GM21390 (cell line): Measurements from ENCODE around the gene ARV1.
A peak's percentile ranks its signal among the peaks of the same experiment; 100 is the strongest.
"Not testable (repeated sequence)": the region's sequence is repeated elsewhere in the genome, so short reads cannot be mapped to it uniquely, and the experiment has no call there.

ENCODE experiments used
- ATAC-seq: cut with Tn5 transposase; IDR thresholded peaks from one replicate; pipeline ENCODE4 v1.9.1; 2021; ENCODE audit not compliant: unreplicated experiment

The ARV1 gene

GRCh38 chr1:231016966-231017365, 38.1 kb downstream of the ARV1 start:
- no peak for ATAC-seq

DNA sequence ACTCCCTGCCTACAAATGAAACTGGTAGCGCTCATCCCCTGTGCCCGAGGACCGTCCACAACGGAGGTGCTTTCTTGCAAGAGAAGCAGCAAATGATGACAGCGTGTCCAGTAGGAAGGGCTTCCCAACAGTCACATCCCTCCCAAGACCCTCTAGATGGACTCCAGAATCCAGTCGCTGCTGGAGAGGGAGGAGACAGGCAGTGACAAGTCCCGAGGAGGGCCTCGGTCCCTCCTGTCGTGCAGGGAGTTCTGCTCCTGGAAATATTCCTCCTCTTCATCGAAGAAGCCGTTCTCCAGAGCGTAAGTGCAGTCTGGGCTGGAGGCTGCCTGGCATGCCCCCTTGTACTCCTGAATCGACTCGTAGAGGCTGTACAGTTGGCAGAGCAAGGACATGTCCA, 40.8 kb downstream of the ARV1 start:
- no peak for ATAC-seq

- ATAC-seq = no peak
Measured at GRCh38 chr1:231020139-231020601, 41.3 kb downstream of the ARV1 start.

DNA sequence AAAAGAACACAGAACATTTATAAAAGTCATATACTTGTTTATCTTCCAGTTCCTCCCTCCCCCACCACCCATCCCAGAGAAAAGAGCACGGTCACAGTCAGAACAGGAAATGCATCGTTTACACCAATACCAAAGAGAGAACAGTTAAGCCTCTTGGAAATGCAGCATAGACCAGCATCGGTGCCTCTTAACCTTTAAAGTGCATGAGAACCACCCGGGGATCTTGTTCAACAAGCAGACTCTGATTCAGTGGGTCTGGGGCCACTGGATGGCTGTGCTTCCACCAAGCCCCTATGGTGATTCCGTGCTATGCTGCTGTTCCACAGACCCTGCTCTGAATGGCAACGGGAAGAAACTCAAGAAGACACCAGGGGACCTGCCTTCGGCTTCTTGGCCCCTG, 41.9 kb downstream of the ARV1 start:
- no peak for ATAC-seq

GRCh38 chr1:231021540-231022031, 42.7 kb downstream of the ARV1 start:
- no peak for ATAC-seq

GRCh38 chr1:231022543-231022942, 43.6 kb downstream of the ARV1 start:
- ATAC-seq = not testable (repeated sequence)

DNA sequence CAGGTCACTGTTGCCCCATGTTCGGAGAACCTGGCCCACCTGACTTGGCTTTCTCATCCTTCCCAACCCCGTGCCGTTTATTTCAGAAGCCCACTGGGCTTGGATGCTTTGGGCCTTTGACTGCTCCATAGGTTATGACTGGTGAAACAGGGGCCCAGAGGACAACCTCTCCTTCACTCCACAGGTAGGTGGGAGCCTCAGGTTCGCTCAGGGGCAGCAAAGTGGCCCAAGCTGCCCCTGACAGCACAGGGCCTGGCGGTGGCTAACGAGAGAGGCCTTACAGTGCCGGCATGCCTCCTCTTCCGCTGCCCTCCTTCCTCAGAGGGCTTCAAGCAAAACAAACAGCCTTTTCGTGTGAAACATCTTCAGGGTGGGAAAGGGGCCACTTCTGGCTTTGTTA, 44.3 kb downstream of the ARV1 start:
- no peak for ATAC-seq

DNA sequence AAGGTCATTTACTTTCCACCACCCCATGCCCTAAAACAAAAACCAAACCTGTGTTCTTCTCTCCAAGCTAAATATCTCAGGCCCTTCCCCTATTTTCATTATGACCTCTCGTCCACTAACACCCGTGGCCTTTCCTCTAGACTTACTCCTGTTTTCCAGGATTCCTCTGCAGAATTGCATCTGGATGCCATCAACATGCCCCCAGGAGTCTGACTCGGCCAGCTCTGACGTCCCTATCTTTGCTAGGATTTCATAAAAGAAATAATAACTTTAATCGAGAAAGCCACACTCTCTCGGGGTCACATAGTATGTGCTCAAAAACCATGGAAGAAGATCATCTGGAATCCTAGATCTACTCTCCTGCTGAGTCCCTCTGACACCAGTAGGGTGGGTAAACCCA, 47.7 kb downstream of the ARV1 start:
- ATAC-seq = no peak

- ATAC-seq = no peak
Measured at GRCh38 chr1:231027136-231027925, 48.4 kb downstream of the ARV1 start.

DNA sequence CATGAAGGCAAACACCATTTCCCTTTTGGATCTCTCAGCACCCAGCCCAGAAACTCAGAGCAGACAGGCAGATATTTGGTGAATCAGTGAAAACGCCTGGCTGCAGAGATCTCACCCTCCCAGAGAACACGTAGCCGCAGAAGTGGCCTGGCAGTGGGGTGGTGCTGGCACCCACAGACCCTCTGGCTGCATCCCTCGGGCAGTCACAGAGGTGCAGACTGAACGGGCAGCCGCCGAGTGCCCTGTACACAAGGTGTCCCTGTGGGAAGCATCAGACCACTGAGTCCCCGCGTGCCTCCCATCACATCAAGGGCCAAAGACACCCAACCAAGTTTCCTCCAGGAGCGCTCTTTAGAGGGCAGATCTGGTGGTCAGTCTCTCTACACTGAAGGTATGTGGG, 49.1 kb downstream of the ARV1 start:
- ATAC-seq = no peak

GRCh38 chr1:231028682-231029081, 49.8 kb downstream of the ARV1 start:
- ATAC-seq = no peak

DNA sequence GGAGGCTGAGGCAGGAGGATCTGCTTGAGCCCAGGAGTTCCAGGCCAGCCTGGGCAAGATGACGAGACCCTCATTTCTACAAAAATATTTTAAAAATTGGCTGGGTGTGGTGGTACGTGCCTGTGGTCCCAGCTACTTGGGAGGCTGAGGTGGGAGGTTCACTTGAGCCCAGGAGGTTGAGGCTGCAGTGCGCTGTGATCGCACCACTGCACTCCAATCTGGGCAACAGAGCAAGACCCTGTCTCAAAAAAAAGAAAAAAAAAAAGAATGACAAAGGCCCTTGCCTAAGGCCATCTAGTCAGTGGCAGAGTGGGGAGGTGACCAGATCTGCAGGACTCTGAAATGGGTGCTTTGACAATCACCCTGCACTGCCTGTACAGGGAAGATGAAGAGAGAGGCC, 50.4 kb downstream of the ARV1 start:
- not testable (repeated sequence) for ATAC-seq

DNA sequence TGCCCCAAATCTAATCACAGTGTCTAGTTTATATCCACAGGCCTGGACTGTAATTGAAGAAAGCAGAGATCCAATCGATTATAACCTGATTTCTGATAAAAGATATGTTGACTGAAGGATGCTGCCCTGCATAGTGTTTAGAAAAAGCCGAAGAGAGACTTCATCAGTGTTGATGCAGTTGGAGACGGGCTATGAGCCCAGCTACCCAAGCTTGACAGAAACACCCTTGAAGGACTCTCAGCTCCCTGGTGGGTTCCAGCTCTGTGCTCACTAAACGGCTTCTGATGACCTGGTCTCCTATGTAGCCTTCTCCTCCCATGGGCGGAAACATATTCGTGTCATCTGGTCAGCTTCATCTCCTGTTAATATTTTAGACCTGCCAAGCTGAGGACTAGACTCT, 50.9 kb downstream of the ARV1 start:
- ATAC-seq = no peak

- no peak for ATAC-seq
Measured at GRCh38 chr1:231032963-231033362, 54.1 kb downstream of the ARV1 start.

GRCh38 chr1:231035799-231036198, 56.9 kb downstream of the ARV1 start:
- no peak for ATAC-seq

- ATAC-seq = no peak
Measured at GRCh38 chr1:231036416-231036815, 57.5 kb downstream of the ARV1 start.

GRCh38 chr1:231037585-231038517, 59.0 kb downstream of the ARV1 start:
- ATAC-seq = no peak

DNA sequence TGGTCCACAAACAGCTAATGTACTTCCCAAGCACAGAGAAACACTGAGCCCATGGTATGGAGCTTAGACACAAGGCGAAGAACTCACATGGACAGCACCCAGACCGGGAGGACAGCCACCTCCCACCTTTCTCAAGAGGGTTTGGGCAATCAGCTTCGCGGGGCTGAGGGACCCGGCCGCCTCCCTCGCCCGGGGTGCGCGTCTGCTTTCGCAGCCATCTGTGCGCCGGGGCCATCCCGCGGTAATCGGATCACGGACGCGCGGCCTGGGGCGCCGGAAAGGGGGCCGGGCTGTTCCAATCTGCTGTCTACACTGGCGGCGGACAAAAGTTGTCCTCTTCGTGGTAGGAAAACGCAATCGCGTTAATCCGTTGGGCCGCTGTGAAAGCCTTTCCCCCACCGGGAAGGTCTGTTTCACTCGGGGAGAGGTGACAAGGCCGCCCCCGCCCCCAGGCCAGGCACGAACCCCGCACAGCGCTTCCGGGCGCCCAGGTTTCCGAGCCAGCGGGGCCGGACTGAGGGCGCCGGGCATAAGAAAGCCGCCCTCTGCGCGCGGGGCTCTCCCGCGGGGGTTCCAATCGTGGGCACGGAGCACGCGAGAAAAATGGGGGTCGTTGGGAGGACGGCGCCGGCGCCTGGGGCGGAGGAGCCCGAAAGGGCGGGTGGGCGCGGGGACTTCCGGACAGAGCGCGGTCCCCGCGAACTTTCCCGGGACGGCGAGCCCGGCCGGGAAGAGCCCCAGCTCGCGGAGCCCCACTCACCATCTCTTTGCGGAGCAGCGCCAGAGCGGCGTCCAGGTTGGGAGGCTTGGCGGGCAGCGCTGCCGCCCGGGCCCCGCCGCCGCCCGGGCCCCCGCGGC, 60.5 kb downstream of the ARV1 start:
- peak; percentile 49 for ATAC-seq

DNA sequence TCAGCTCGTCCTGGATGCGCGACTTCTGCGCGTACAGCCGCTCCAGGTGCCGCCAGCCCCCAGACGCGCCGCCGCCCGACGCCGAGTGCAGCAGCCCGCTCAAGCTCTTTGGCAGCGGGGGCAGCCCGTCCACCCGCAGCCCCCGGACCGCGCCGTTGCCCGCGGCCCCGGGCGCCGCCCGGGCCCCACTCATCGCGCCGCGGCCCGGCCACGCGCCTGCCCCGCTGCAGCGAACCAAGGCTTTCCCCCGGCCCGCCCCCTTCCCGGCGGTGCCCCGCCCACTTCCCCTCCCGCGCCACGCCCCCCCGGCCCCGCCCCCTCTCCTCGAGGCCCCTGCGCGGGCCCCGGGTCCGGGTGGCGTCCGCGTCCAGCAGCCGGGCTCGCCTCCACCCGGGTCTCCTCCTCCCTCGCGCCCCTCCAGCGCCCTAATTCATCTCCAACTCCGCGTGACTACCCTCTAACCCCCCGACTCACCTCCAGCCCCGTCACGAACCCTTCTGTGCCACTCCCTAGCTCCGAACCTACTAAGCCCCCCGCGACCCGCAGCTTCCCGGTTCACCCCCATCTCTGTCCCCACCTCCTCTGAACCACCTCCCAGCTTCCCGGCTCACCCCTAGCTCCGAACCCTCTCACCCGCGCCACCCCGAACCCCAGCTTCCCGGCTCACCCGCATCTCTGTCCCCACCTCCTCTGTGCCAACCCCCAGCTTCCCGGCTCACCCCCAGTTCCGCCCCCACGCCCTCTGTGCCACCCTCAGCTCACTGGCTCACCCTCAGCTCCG, 61.3 kb downstream of the ARV1 start, which contains the start of gene FAM89A:
TSS of gene FAM89A (minus strand) at position 236 of the 781 bp plus-strand sequence. CDS start at position 193, 43 bp downstream.
- ATAC-seq = peak; percentile 66
